Skeletal muscle satellite cell (primary cell): Measurements from ENCODE around the gene TGFBR2.

Source experiments
- H3K27me3 ChIP-seq: 2 replicates; pipeline ENCODE4 v1.7.0; 2013; ENCODE audit warnings: low read length; ENCODE audit not compliant: control insufficient read depth, insufficient read depth
- H3K36me3 ChIP-seq: 2 replicates; pipeline ENCODE4 v1.7.0; 2013; ENCODE audit warnings: mild to moderate bottlenecking, control low read depth, low read length; ENCODE audit not compliant: insufficient read depth
- H3K4me1 ChIP-seq: 2 replicates; pipeline ENCODE4 v1.7.0; 2013; ENCODE audit warnings: low read length; ENCODE audit not compliant: control insufficient read depth, insufficient read depth
- H3K4me2 ChIP-seq: 2 replicates; pipeline ENCODE4 v1.7.0; 2013; ENCODE audit warnings: mild to moderate bottlenecking, low read length
- H3K4me3 ChIP-seq: 2 replicates; pipeline ENCODE4 v1.7.0; 2013; ENCODE audit warnings: low read length
- H3K9ac ChIP-seq: 2 replicates; pipeline ENCODE4 v1.7.0; 2013; ENCODE audit warnings: mild to moderate bottlenecking, low read depth, low read length, moderate library complexity
- H3K9me3 ChIP-seq: replicated peaks from 2 replicates; pipeline ENCODE4 v1.7.0; 2013; ENCODE audit warnings: mild to moderate bottlenecking, control low read depth, low read length

Gene TGFBR2

DNA sequence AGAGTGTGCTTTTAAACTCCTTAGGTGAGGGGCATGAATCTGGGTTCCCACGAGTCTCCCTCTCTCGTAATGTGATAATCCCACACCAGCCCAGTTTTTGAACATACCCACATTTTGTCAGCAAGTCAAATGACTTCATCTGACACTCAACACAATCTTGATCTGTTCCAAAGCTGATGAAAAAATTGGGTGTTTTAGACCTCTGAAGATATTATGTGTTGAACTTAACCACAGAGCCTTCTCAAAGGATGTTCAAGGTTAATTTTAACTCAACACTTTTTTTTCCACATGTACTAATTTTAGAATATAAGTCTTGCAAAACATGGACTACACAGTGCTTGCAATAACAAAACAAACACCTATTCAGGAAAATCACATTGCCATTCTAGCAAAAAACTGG is 123.1 kb downstream of the TGFBR2 start:
- H3K9me3 ChIP-seq, result no peaks in the 10 kb centered on the region
- no peak overlapping the region for H3K4me3 ChIP-seq
- H3K36me3 ChIP-seq, result no peaks in the 10 kb centered on the region

DNA sequence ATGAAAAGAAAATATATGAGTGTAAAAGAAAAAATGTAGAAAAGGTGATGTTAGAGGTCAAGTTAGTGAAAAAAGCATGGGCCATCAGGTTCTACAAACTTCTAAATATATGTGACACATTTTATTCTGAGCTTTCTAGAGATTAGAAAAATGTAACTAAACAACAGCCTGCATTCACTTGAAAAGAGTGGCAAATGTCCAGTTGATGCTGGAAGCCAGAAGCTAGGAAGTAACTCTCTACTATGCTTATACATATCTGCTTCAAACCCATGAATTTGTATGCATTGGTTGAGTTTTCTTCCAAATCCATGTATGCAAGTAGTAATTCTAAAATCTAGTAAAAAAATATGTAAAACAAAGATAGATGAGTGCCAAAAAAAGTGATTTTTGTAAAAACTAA is 123.5 kb downstream of the TGFBR2 start:
- no peak overlapping the region for H3K4me3 ChIP-seq
- H3K4me2 ChIP-seq, result no peak overlapping the region
- no peak overlapping the region for H3K9ac ChIP-seq
- H3K36me3 ChIP-seq, result no peaks in the 10 kb centered on the region
- H3K9me3 ChIP-seq, result no peaks in the 10 kb centered on the region
- no peaks in the 10 kb centered on the region for H3K27me3 ChIP-seq
- H3K4me1 ChIP-seq, result no peaks in the 10 kb centered on the region

More for the DNA sequence above, 123.1 kb downstream of the TGFBR2 start:
- Histone ChIP-seq H3K4me2 (no peak overlapping the region), H3K27me3 (no peaks in the 10 kb centered on the region), H3K4me1 (no peaks in the 10 kb centered on the region), H3K9ac (no peak overlapping the region)

DNA sequence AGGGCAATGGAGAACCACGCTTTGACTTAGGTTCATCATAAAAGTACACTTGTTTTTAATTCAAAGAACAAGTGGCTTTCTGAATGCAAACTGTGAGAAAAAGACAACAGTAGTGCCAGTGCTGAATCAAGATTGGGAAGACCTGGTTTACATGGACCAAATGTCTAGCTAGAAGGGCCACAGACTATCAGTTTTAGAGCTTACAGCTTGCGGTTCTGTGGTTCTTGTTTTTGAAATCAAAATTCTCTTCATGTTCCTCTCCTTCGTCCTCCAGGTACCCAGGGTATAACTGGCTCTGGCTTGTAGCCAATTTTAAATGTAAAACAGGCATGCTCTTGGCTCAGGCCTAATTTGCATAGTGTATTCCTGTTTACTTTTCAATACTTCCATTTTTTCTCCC is 124.6 kb downstream of the TGFBR2 start:
- no peaks in the 10 kb centered on the region for H3K4me1 ChIP-seq
- no peak overlapping the region for H3K4me2 ChIP-seq

DNA sequence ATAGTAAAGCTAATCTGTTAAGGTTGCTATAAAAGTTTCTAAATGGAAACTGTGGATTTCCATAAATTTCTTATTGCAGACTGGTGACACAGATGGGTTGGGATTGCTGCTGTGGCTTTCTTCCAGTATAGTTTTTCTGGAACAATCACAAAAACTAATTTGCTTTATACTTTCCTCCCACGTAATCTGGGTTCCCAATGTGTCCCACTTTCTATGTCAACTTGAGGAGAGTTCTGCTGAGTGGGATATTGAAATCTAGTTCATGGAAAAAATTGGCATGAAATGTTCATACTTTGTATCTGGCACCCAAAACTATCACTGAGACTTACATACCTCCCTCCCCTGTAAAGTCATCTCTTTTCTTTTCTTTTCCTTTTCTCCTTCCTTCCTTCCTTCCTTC is 126.8 kb downstream of the TGFBR2 start:
- Histone ChIP-seq H3K4me1 (no peaks in the 10 kb centered on the region), H3K4me3 (no peak overlapping the region), H3K9ac (no peak overlapping the region), H3K27me3 (no peaks in the 10 kb centered on the region), H3K4me2 (no peak overlapping the region), H3K36me3 (no peaks in the 10 kb centered on the region), H3K9me3 (no peaks in the 10 kb centered on the region)

More for the DNA sequence above, 124.6 kb downstream of the TGFBR2 start:
- no peaks in the 10 kb centered on the region for H3K9me3 ChIP-seq
- no peak overlapping the region for H3K9ac ChIP-seq
- no peaks in the 10 kb centered on the region for H3K27me3 ChIP-seq
- no peaks in the 10 kb centered on the region for H3K36me3 ChIP-seq
- H3K4me3 ChIP-seq, result no peak overlapping the region

DNA sequence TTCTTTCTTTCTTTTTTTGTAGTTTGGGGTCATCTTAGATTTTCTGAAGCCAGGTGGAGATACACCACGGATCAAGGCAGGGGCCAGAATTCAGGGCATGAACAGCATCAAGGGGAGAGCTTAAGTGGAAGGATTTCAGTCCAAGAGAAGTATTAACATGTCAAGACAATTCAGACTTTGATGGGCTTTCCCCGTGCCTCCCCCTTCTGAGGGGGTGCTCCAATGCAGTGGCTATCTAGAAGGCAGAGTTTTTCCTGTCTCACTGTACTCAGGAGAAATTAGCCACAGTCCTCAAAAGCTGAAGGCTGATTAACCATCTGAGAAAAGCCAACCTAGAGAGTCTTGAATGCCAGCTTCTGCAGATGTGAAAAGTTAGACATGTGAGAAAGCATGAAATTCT is 127.3 kb downstream of the TGFBR2 start:
- no peak overlapping the region for H3K4me3 ChIP-seq
- no peaks in the 10 kb centered on the region for H3K4me1 ChIP-seq
- H3K36me3 ChIP-seq, result no peaks in the 10 kb centered on the region
- no peak overlapping the region for H3K9ac ChIP-seq
- no peak overlapping the region for H3K4me2 ChIP-seq
- H3K9me3 ChIP-seq, result no peaks in the 10 kb centered on the region
- no peaks in the 10 kb centered on the region for H3K27me3 ChIP-seq

DNA sequence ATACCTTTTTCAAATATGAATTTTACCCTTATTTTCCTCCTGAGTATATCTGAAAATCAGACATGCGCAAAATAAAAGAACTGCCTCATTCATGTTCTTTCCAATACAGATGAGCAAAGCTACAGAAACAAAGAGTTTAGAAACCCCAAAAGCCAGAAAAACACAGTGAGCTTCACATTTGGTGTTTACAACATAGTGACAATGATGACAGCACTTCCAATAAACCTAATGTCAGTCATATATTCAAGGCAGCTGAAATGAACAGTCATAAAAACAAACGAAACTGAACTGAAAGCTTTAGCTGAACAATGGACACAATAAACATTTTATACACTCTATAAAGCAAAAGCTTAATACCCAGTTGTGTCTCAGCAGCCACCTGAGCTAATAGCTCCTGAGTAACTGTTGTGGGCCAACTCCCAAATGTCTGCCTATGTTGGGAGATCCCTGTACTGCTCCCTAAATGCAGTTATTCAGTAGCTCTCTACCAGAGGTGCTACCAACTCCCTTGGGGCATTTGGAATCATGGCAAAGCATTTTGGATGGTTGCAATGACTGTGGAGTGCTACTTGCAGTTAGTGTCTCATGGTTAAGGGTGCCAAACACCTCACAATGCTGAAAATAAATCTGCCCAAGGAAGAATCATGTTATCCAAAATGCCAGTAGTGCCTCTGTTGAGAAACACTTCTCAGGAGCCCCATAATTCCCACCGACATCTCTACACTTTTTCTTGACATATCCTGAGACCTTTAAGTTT is 131.5 kb downstream of the TGFBR2 start:
- no peaks in the 10 kb centered on the region for H3K4me1 ChIP-seq
- H3K4me2 ChIP-seq, result no peak overlapping the region
- no peak overlapping the region for H3K4me3 ChIP-seq
- H3K36me3 ChIP-seq, result no peaks in the 10 kb centered on the region
- H3K27me3 ChIP-seq, result no peaks in the 10 kb centered on the region
- no peak overlapping the region for H3K9ac ChIP-seq
- no peaks in the 10 kb centered on the region for H3K9me3 ChIP-seq

DNA sequence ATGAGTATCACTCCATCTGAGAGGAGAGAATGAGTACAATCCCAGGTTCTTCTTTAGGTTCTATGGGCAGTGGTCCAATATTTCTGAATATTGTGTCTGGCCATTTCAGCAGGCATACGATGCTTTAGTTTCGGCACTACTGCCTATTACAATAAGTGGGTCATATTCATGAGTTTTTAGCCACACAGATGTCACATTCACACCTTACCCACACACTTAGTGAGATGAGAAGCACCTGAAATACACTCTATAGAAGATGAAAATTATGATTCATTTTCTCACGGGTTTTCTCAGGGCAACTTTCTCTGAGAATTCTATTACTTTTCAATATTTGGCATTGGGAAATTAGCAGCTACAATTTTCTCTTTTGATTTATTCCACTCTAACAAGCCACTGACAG is 132.2 kb downstream of the TGFBR2 start:
- H3K4me2 ChIP-seq, result no peak overlapping the region
- H3K9ac ChIP-seq, result no peak overlapping the region
- H3K4me3 ChIP-seq, result no peak overlapping the region
- no peaks in the 10 kb centered on the region for H3K27me3 ChIP-seq
- no peaks in the 10 kb centered on the region for H3K4me1 ChIP-seq
- no peaks in the 10 kb centered on the region for H3K9me3 ChIP-seq
- H3K36me3 ChIP-seq, result no peaks in the 10 kb centered on the region

DNA sequence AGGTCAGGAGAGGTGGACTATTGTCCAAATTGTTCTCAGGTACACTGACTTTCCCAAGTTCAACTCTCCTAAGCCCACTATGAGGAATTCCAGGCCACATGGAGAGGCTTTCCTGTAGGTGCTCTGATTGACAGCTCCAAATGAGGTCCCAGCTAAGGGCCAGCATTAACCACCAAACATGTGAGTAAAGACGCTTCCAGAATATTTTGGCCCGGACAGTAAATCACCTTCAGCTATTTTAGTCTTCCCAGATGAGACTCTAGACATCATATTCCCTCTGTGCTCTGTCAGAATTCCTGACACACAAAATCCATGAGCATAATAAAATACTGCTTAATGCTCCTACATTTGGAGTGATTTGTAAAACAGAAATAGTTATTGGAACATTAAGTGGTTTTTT is 135.5 kb downstream of the TGFBR2 start:
- no peak overlapping the region for H3K4me3 ChIP-seq
- H3K4me2 ChIP-seq, result no peak overlapping the region
- no peaks in the 10 kb centered on the region for H3K9me3 ChIP-seq
- no peaks in the 10 kb centered on the region for H3K27me3 ChIP-seq
- H3K36me3 ChIP-seq, result no peaks in the 10 kb centered on the region
- H3K4me1 ChIP-seq, result no peaks in the 10 kb centered on the region
- H3K9ac ChIP-seq, result no peak overlapping the region

DNA sequence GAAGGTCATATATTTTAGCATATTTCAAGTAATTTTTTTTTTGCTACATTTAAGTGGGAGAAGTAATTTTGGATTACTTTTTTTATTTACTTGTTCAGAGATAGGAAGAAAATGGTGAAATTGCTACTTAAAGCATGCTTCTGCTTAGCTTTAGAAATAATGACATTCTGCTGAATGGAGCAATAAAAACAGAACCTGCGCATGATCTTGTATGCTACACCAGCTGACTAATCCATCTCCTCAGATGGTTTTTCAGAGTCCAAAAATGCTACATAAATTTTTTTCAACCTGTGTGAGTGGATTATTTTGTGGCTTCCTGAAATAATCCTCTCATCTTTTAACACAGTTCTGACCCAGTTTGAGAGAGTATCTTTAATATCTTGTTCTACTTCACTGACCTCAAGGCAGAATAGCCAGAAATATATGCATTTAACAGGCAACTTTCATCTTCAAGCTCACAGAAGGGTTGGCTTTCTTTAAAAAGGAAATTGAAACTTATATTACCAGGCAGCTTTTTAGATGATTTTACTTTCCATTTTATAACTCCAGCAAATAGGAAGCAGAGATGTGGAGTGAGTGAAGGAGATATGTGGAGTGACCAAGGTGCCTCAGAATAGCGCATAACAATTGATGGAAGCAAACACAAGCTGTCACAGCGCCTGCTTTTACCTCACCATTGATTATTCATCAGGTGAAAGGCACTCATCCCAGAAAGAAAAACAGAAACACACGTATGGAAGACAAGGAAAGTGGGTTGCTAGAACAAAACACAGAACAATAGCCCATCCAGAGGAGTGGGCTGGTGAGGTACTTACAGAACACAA is 136.6 kb downstream of the TGFBR2 start:
- no peak overlapping the region for H3K9ac ChIP-seq
- H3K27me3 ChIP-seq, result no peaks in the 10 kb centered on the region
- H3K36me3 ChIP-seq, result no peaks in the 10 kb centered on the region
- no peak overlapping the region for H3K4me3 ChIP-seq
- no peaks in the 10 kb centered on the region for H3K9me3 ChIP-seq
- no peak overlapping the region for H3K4me2 ChIP-seq
- no peaks in the 10 kb centered on the region for H3K4me1 ChIP-seq
